H1 (cell line): ENCODE measurements around the gene UNC79. TPM values are rescaled to one million over a fixed set of nuclear protein-coding genes. Genes with fewer than 3 reads are reported as not detected.

ENCODE experiments used
- USF2 ChIP-seq: IDR thresholded peaks from 2 replicates; pipeline ENCODE4 v1.6.1; 2011; ENCODE audit warnings: low read length, improper control_type of control experiment
- polyA plus RNA-seq, 7 experiments: library from polyadenylated mRNA; depleted of rRNA in 3 of 7; stranded (reverse) in 5 of 7; unstranded in 2 of 7; fragments of >200 nt in 5 of 7; fragments of 200-250 nt in 2 of 7; gene quantifications; 1 replicate in 5 of 7; 2 replicates in 1 of 7; 4 replicates in 1 of 7; pipeline versions ENCODE4 v1.2.1 to v1.2.3, GENCODE V29; 2011 to 2013; ENCODE audit warnings: missing spikeins in 2 of 7, mixed read lengths in 2 of 7
- total RNA-seq: library from RNA; stranded (reverse); fragmentation: NEBNext Ultra II Directional; extraction: Animal tissue kit (Norgen Biotek cat#: 25700); gene quantifications from 2 replicates; pipeline ENCODE4 v1.2.1, GENCODE V29; 2021

Gene UNC79
- total and polyA plus RNA-seq, 2 of the 8 experiments (the other 6 are each of a cell fraction or from before 2014, with no cell fraction given) = 1.8 to 2.3 TPM

GRCh38 chr14:93682459-93682858 lies 251.7 kb downstream of the UNC79 start (continued):
- no peak for TF ChIP-seq USF2
